Measurements from ENCODE around the gene SPATA6L. TPM values are rescaled to one million over a fixed set of nuclear protein-coding genes. Genes with fewer than 3 reads are reported as not detected.

Gene SPATA6L
- total RNA-seq, 2 donors from 2014 or later: 3.6 to 10.9 TPM

- TF ChIP-seq CTCF (IDR thresholded peaks at IDR 0.05) (no peak), POLR2A (IDR thresholded peaks at IDR 0.05) (no peak)
- H3K4me1 ChIP-seq: peaks cover 7% of the 10 kb centered on the region
- DNase-seq: no peak
- H3K36me3 ChIP-seq (replicated peaks in 1 of 2; ENCODE audit: insufficient read depth in 1 of 2, low read depth in 2 of 2): no peaks in the 10 kb centered on the region
- H3K27ac ChIP-seq: no peak overlapping the region
- ATAC-seq: no peak
- no peak overlapping the region for H3K4me3 ChIP-seq
- WGBS, 2 donors: 51 to 57% methylated on average over 4 of the region's 4 CpGs
- H3K27me3 ChIP-seq: no peaks in the 10 kb centered on the region
- intact Hi-C loops (cut with DNase I): no loop called here
- no peaks in the 10 kb centered on the region for H3K9me3 ChIP-seq
These were observed 115.3 kb downstream of the SPATA6L start for GRCh38 chr9:4550777-4551484.

GRCh38 chr9:4549751-4550295 lies 116.5 kb downstream of the SPATA6L start:
- no peaks in the 10 kb centered on the region for H3K27me3 ChIP-seq
- no peaks in the 10 kb centered on the region for H3K36me3 ChIP-seq (replicated peaks in 1 of 2; ENCODE audit: insufficient read depth in 1 of 2, low read depth in 2 of 2)
- TF ChIP-seq POLR2A (IDR thresholded peaks at IDR 0.05) (no peak), CTCF (IDR thresholded peaks at IDR 0.05) (no peak)
- H3K4me3 ChIP-seq: no peak overlapping the region
- no peak overlapping the region for H3K27ac ChIP-seq
- no peaks in the 10 kb centered on the region for H3K9me3 ChIP-seq
- WGBS, 2 donors: 72 to 75% methylated on average over 4 of the region's 4 CpGs
- H3K4me1 ChIP-seq: peaks cover 7% of the 10 kb centered on the region
- ATAC-seq (no peak), DNase-seq (no peak)
- intact Hi-C loops (cut with DNase I): no loop called here

DNA sequence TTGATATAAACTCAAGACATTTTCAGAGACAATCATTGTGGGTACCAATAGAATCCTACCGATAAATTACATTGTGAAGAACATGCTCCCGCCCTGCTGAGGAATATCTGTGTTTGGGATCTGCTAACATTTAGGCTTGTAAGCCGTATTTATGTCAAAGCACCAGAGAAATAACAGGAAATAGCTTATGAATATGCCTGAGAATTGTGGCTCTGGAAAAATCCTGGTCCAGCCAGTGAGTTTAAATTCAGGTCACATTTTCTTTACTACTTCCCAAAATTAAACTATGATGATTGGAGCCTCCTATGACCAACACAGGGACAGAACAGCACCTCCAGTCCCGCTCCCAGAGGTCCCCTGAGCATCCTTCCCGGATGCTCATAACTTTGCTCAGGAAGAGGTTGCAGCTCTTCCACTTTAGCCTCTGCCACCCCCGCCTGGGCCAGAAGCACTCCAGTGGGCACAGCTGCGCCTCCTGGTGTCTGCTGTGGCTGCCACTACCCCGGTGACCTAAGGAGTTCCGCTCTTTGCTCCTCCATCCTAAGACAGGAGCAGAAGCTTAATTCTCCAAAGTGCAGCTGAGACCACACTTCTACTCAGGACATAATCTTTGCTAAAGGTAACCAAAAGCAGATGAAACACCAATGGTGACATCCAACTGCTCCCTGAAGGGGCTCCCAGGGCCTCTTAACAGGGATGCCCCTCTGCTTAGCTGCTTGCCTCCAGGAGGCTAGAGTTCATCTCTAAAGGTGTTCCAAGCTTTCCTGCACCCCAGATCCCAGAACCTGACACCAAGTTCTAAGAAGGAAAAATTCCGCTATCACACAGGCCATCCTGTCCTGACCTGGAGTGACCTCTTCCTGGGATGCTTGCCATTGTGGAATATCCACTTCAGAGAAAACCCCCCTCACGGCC lies 117.2 kb downstream of the SPATA6L start:
- TF ChIP-seq POLR2A (IDR thresholded peaks at IDR 0.05): no peak
- TF ChIP-seq CTCF (IDR thresholded peaks at IDR 0.05): no peak
- Histone ChIP-seq H3K4me1 (peaks cover 7% of the 10 kb centered on the region), H3K36me3 (replicated peaks in 1 of 2; ENCODE audit: insufficient read depth in 1 of 2, low read depth in 2 of 2) (no peaks in the 10 kb centered on the region), H3K4me3 (no peak overlapping the region), H3K27ac (no peak overlapping the region), H3K9me3 (no peaks in the 10 kb centered on the region), H3K27me3 (no peaks in the 10 kb centered on the region)
- 69 to 83% methylated on average over 10 to 11 of the region's 11 CpGs for WGBS, 2 donors
- intact Hi-C loops (cut with DNase I): no loop called here
- DNase-seq (peak in 1 of 4 donors; percentile 14), ATAC-seq (no peak)

Other genes starting within 250 kb of the SPATA6L start
- gene SLC1A1, start 176.0 kb downstream of the SPATA6L start, total RNA-seq: 1 to 10 TPM; 2.6 to 5.2 TPM
- 10 to 100 TPM; 16.2 to 17.1 TPM for gene PLPP6, start 4.2 kb downstream of the SPATA6L start, total RNA-seq
- gene CDC37L1, start 13.1 kb upstream of the SPATA6L start, total RNA-seq: 1 to 10 TPM; 7.9 to 9.9 TPM
- 10 to 100 TPM; 46.4 to 47.5 TPM for gene AK3, start 74.7 kb upstream of the SPATA6L start, total RNA-seq
- gene RCL1, start 126.5 kb upstream of the SPATA6L start, total RNA-seq: 10 to 100 TPM; 27.0 to 49.4 TPM

Data from body of pancreas (tissue), 4 donors.